Measurements from ENCODE around the gene PPDPF. TPM values are rescaled to one million over a fixed set of nuclear protein-coding genes. Genes with fewer than 3 reads are reported as not detected.

PPDPF gene
- total and polyA plus RNA-seq, 2 donors (not counting 1 experiment from before 2014, with no cell fraction given), result 93.5 to 162 TPM

GRCh38 chr20:63538204-63539091, 17.9 kb downstream of the PPDPF start:
- H3K9ac ChIP-seq (ENCODE audit: low read length), result peak overlapping the region; percentile 60
- TF ChIP-seq EZH2 (IDR thresholded peaks at IDR 0.05; ENCODE audit: borderline replicate concordance, insufficient read depth, low read depth, low read length, poor library complexity, severe bottlenecking) (no peak), CTCF (IDR thresholded peaks at IDR 0.05) (peak; percentile 64)

More at GRCh38 chr20:63538204-63539091, 17.9 kb downstream of the PPDPF start:
- Histone ChIP-seq H3K9me3 (ENCODE audit: control extremely low read depth in 1 of 3, control insufficient read depth in 2 of 3, insufficient read depth in 1 of 3, low read length in 2 of 3) (peaks cover 0 to 3% (median 0%) of the 10 kb centered on the region in 3 donors), H3K4me1 (ENCODE audit: control insufficient read depth in 2 of 2, insufficient read depth in 2 of 2, low read length in 2 of 2) (peaks cover 36 to 53% of the 10 kb centered on the region in 2 donors), H3K4me3 (ENCODE audit: control extremely low read depth in 1 of 5, extremely low read depth in 1 of 5, insufficient read depth in 1 of 5, low read depth in 2 of 5, low read length in 4 of 5) (peak overlapping the region in 4 of 5 experiments; percentile 55 to 67 (median 58)), H4K20me1 (ENCODE audit: control insufficient read depth, insufficient read depth, low read length, poor library complexity, severe bottlenecking) (no peaks in the 10 kb centered on the region), H2AFZ (ENCODE audit: insufficient read depth, low read depth, low read length, poor library complexity, severe bottlenecking) (peak overlapping the region; percentile 71), H3K27me3 (replicated peaks in 1 of 4; ENCODE audit: control extremely low read depth in 1 of 4, control insufficient read depth in 3 of 4, insufficient read depth in 4 of 4, low read length in 3 of 4) (no peaks in the 10 kb centered on the region), H3K79me2 (ENCODE audit: control insufficient read depth, insufficient read depth, low read length) (no peaks in the 10 kb centered on the region), H3K36me3 (replicated peaks in 1 of 2; ENCODE audit: control extremely low read depth in 1 of 2, control insufficient read depth in 1 of 2, extremely low read depth in 1 of 2, insufficient read depth in 2 of 2, low read length in 1 of 2) (no peaks in the 10 kb centered on the region), H3K4me2 (replicated peaks; ENCODE audit: low read depth, low read length, poor library complexity, severe bottlenecking) (peak overlapping the region; percentile 92), H3K27ac (ENCODE audit: low read length in 2 of 2) (peak overlapping the region; percentile 83 to 86)
- intact Hi-C loops (cut with micrococcal nuclease), result loop anchor here (1.0 to 5.0 kb wide), 7 partner anchors 14 to 436 kb away; partner anchors contain the start of genes LIME1, RTEL1, SLC2A4RG and UCKL1
- ChIA-PET CTCF (interaction anchor here (0.8 to 4.7 kb wide), 35 partner anchors 8 to 500 kb away, joined by 3 to 30 read pairs (median 6); partner anchors contain the start of genes ARFRP1, FNDC11, HELZ2 and LIME1), POLR2A (interaction anchor here (0.6 to 2.7 kb wide), 19 partner anchors 13 to 442 kb away, joined by 3 to 42 read pairs (median 6); partner anchors contain the start of genes ARFRP1, PPDPF, PRPF6 and RTEL1)
- DNase-seq (peak; percentile 75), ATAC-seq (ENCODE audit: low read depth) (peak; percentile 3)
- Mint-ChIP-seq H3K4me3 (peak overlapping the region; percentile 86), H3K9me3 (ENCODE audit: insufficient read depth) (no peaks in the 10 kb centered on the region), H3K27me3 (no peaks in the 10 kb centered on the region), H3K27ac (peak overlapping the region; percentile 92), H3K4me1 (peaks cover 40% of the 10 kb centered on the region)
- WGBS (ENCODE audit: insufficient coverage), result 57% methylated on average over 15 of the region's 27 CpGs

Data from B cell (primary cell).